ENCODE data around the gene GNAO1. TPM values are rescaled to one million over a fixed set of nuclear protein-coding genes. Genes with fewer than 3 reads are reported as not detected.

Gene GNAO1
- total and polyA plus RNA-seq, 2 of the 13 experiments (the other 11 are each of a cell fraction or from before 2014, with no cell fraction given), result not detected

- TF ChIP-seq ZNF296 (CRISPR knock-in tag; conservative IDR thresholded peaks at IDR 0.05) (no peak), HNF4A (CRISPR knock-in tag; IDR thresholded peaks at IDR 0.05) (0 out of 2 replicates have a peak, but pooled peaks have one; percentile 24), AGO2 (optimal IDR thresholded peaks at IDR 0.05; ENCODE audit: low read depth, low read length) (peak; percentile 74), ATRX (CRISPR knock-in tag; IDR thresholded peaks at IDR 0.05; ENCODE audit: borderline replicate concordance) (no peak), FOXA1 (IDR thresholded peaks at IDR 0.05) (no peak), FOXA1 (CRISPR knock-in tag; IDR thresholded peaks at IDR 0.05) (no peak), MIER2 (CRISPR knock-in tag; IDR thresholded peaks at IDR 0.05) (no peak), ZNF691 (CRISPR knock-in tag; IDR thresholded peaks at IDR 0.05; ENCODE audit: borderline replicate concordance, low read depth) (peak; percentile 68; the same call in 1 of the 2 replicates), RXRA (CRISPR knock-in tag; IDR thresholded peaks at IDR 0.05) (peak; percentile 66), ESRRA (CRISPR knock-in tag; IDR thresholded peaks at IDR 0.05; ENCODE audit: low read depth) (no peak), YY1 (IDR thresholded peaks at IDR 0.05; ENCODE audit: insufficient read depth, insufficient replicate concordance, low read depth, low read length) (no peak), ZKSCAN1 (IDR thresholded peaks at IDR 0.05; ENCODE audit: low read length) (no peak), ZMAT3 (CRISPR knock-in tag; conservative IDR thresholded peaks at IDR 0.05) (0 out of 2 replicates have a peak, but pooled peaks have one; percentile 10), ATF3 (CRISPR knock-in tag; IDR thresholded peaks at IDR 0.05) (no peak), MAFG (CRISPR knock-in tag; IDR thresholded peaks at IDR 0.05) (no peak), ZFY (CRISPR knock-in tag; IDR thresholded peaks at IDR 0.05) (peak; percentile 82), HMGA1 (CRISPR knock-in tag; conservative IDR thresholded peaks at IDR 0.05) (no peak), RAD51 (IDR thresholded peaks at IDR 0.05; ENCODE audit: borderline replicate concordance) (no peak), NKX3-1 (CRISPR knock-in tag; IDR thresholded peaks at IDR 0.05) (no peak), ZBTB8A (CRISPR knock-in tag; IDR thresholded peaks at IDR 0.05; ENCODE audit: borderline replicate concordance, low read depth) (no peak), NONO (IDR thresholded peaks at IDR 0.05) (no peak), NONO (CRISPR knock-in tag; conservative IDR thresholded peaks at IDR 0.05) (0 out of 2 replicates have a peak, but pooled peaks have one; percentile 31), MTF1 (CRISPR knock-in tag; IDR thresholded peaks at IDR 0.05) (no peak), RNF2 (conservative IDR thresholded peaks at IDR 0.05; ENCODE audit: low read depth) (no peak), PHB2 (IDR thresholded peaks at IDR 0.05; ENCODE audit: partially characterized antibody) (no peak), ZNF710 (CRISPR knock-in tag; IDR thresholded peaks at IDR 0.05; ENCODE audit: borderline replicate concordance) (no peak; the same call in 1 of the 2 replicates)
- TF ChIP-seq, protein P1, sequence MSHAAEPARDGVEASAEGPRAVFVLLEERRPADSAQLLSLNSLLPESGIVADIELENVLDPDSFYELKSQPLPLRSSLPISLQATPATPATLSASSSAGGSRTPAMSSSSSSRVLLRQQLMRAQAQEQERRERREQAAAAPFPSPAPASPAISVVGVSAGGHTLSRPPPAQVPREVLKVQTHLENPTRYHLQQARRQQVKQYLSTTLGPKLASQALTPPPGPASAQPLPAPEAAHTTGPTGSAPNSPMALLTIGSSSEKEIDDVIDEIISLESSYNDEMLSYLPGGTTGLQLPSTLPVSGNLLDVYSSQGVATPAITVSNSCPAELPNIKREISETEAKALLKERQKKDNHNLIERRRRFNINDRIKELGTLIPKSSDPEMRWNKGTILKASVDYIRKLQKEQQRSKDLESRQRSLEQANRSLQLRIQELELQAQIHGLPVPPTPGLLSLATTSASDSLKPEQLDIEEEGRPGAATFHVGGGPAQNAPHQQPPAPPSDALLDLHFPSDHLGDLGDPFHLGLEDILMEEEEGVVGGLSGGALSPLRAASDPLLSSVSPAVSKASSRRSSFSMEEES (CRISPR knock-in tag; IDR thresholded peaks at IDR 0.05), result no peak
- TF ChIP-seq, protein P2, sequence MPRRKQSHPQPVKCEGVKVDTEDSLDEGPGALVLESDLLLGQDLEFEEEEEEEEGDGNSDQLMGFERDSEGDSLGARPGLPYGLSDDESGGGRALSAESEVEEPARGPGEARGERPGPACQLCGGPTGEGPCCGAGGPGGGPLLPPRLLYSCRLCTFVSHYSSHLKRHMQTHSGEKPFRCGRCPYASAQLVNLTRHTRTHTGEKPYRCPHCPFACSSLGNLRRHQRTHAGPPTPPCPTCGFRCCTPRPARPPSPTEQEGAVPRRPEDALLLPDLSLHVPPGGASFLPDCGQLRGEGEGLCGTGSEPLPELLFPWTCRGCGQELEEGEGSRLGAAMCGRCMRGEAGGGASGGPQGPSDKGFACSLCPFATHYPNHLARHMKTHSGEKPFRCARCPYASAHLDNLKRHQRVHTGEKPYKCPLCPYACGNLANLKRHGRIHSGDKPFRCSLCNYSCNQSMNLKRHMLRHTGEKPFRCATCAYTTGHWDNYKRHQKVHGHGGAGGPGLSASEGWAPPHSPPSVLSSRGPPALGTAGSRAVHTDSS (CRISPR knock-in tag; conservative IDR thresholded peaks at IDR 0.05), result no peak
Observed at GRCh38 chr16:56357765-56358322, 166.6 kb downstream of the GNAO1 start (continued).

All from HepG2 (cell line).